Smooth muscle cell (in vitro differentiated cells): ENCODE data around the gene SUGCT. TPM values are rescaled to one million over a fixed set of nuclear protein-coding genes. Genes with fewer than 3 reads are reported as not detected.

ENCODE experiments used
- DNase-seq: peaks from one replicate; lab custom pipeline; 2025; ENCODE audit not compliant: unreplicated experiment; lab: John Stamatoyannopoulos, UW
- H2AFZ ChIP-seq: fragments of 200-600 bp; sonication (generic); 2 replicates; pipeline ENCODE4 v1.6.0; 2016; ENCODE audit warnings: antibody characterized with exemption, low read depth, mild to moderate bottlenecking
- H3F3A ChIP-seq: fragments of 200-600 bp; sonication (generic); 2 replicates; pipeline ENCODE4 v1.6.0; 2017; ENCODE audit warnings: antibody characterized with exemption, low read depth
- H3K27ac ChIP-seq: fragments of 200-600 bp; sonication (generic); 2 replicates; pipeline ENCODE4 v1.5.1; 2016; ENCODE audit warnings: low read depth, mild to moderate bottlenecking
- H3K27me3 ChIP-seq: fragments of 200-600 bp; sonication (generic); 2 replicates; pipeline ENCODE4 v1.6.1; 2016; ENCODE audit warnings: low read depth, mild to moderate bottlenecking
- H3K36me3 ChIP-seq: fragments of 200-600 bp; sonication (generic); 2 replicates; pipeline ENCODE4 v1.5.1; 2016; ENCODE audit warnings: low read depth
- H3K4me1 ChIP-seq: fragments of 200-600 bp; sonication (generic); 2 replicates; pipeline ENCODE4 v1.5.1; 2016; ENCODE audit warnings: low read depth
- H3K4me2 ChIP-seq: fragments of 200-600 bp; sonication (generic); 2 replicates; pipeline ENCODE4 v1.6.0; 2016; ENCODE audit warnings: mild to moderate bottlenecking
- H3K4me3 ChIP-seq: fragments of 200-600 bp; sonication (generic); 2 replicates; pipeline ENCODE4 v1.5.1; 2016; ENCODE audit warnings: mild to moderate bottlenecking
- H3K79me2 ChIP-seq: fragments of 200-600 bp; sonication (generic); 2 replicates; pipeline ENCODE4 v1.6.0; 2016; ENCODE audit warnings: low read depth, mild to moderate bottlenecking
- H3K9ac ChIP-seq: fragments of 200-600 bp; sonication (generic); 2 replicates; pipeline ENCODE4 v1.6.0; 2016; ENCODE audit warnings: low read depth
- H3K9me3 ChIP-seq: fragments of 200-600 bp; sonication (generic); replicated peaks from 2 replicates; pipeline ENCODE4 v1.5.1; 2016; ENCODE audit warnings: low read depth
- H4K20me1 ChIP-seq: fragments of 200-600 bp; sonication (generic); 2 replicates; pipeline ENCODE4 v1.6.0; 2016; ENCODE audit warnings: low read depth
- WGBS: methylation state at CpG from one replicate; pipeline ENCODE4 v1.1.7; 2016; ENCODE audit warnings: low lambda C conversion rate; 5-methylcytosine and 5-hydroxymethylcytosine counted together
- polyA plus RNA-seq: library from polyadenylated mRNA; unstranded; fragments of >200 nt; fragmentation: Nextera tagmentation; extraction: Ambion mirVana; gene quantifications from 2 replicates; pipeline ENCODE4 v1.2.1, GENCODE V29; 2016
- total RNA-seq: library from RNA; depleted of rRNA; stranded (reverse); fragments of >200 nt; gene quantifications from 2 replicates; pipeline ENCODE4 v1.2.3, GENCODE V29; 2014
- TF ChIP-seq, protein P1 (sequence below): fragments of 200-600 bp; sonication (generic); IDR thresholded peaks from 2 replicates; pipeline ENCODE4 v1.5.1; 2017; ENCODE audit warnings: borderline replicate concordance, mild to moderate bottlenecking, antibody characterized with exemption; ENCODE audit not compliant: insufficient read depth, poor library complexity, severe bottlenecking

The SUGCT gene
- total and polyA plus RNA-seq, 2 experiments from 2014 or later = 16.9 to 65.8 TPM

DNA sequence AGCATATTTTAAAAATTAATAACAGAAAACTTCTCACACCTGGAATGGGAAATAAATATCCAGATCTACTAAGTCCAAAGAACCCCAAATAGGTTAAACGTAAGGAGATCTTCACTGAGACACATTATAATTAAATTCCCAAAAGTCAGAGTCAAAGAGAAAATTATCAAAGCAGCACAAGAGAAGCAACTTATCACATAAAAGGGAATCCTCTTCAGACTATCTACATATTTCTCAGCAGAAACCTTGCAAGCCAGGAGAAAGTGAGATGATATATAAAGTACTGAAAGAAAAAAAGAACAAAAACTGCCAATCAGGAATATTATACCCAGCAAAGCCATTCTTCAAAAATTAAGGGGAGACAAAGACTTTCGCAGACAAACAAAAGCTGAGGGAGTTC, 756.4 kb downstream of the SUGCT start:
- Histone ChIP-seq H3K4me1 (no peaks in the 10 kb centered on the region), H4K20me1 (no peaks in the 10 kb centered on the region), H3K4me2 (no peak overlapping the region), H3K27me3 (no peaks in the 10 kb centered on the region), H3K4me3 (no peak overlapping the region), H3F3A (no peaks in the 10 kb centered on the region), H3K27ac (no peak overlapping the region), H3K36me3 (no peaks in the 10 kb centered on the region), H3K9me3 (peaks cover 3% of the 10 kb centered on the region), H3K79me2 (no peaks in the 10 kb centered on the region), H2AFZ (no peak overlapping the region), H3K9ac (no peak overlapping the region)
- TF ChIP-seq, protein P1, sequence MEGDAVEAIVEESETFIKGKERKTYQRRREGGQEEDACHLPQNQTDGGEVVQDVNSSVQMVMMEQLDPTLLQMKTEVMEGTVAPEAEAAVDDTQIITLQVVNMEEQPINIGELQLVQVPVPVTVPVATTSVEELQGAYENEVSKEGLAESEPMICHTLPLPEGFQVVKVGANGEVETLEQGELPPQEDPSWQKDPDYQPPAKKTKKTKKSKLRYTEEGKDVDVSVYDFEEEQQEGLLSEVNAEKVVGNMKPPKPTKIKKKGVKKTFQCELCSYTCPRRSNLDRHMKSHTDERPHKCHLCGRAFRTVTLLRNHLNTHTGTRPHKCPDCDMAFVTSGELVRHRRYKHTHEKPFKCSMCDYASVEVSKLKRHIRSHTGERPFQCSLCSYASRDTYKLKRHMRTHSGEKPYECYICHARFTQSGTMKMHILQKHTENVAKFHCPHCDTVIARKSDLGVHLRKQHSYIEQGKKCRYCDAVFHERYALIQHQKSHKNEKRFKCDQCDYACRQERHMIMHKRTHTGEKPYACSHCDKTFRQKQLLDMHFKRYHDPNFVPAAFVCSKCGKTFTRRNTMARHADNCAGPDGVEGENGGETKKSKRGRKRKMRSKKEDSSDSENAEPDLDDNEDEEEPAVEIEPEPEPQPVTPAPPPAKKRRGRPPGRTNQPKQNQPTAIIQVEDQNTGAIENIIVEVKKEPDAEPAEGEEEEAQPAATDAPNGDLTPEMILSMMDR = no peak
- WGBS = 73% methylated on average over 2 of the region's 2 CpGs
- no peak for DNase-seq

GRCh38 chr7:40899151-40899550, 764.3 kb downstream of the SUGCT start:
- TF ChIP-seq, protein P1 = no peak
- H3K4me2 ChIP-seq = no peak overlapping the region

DNA sequence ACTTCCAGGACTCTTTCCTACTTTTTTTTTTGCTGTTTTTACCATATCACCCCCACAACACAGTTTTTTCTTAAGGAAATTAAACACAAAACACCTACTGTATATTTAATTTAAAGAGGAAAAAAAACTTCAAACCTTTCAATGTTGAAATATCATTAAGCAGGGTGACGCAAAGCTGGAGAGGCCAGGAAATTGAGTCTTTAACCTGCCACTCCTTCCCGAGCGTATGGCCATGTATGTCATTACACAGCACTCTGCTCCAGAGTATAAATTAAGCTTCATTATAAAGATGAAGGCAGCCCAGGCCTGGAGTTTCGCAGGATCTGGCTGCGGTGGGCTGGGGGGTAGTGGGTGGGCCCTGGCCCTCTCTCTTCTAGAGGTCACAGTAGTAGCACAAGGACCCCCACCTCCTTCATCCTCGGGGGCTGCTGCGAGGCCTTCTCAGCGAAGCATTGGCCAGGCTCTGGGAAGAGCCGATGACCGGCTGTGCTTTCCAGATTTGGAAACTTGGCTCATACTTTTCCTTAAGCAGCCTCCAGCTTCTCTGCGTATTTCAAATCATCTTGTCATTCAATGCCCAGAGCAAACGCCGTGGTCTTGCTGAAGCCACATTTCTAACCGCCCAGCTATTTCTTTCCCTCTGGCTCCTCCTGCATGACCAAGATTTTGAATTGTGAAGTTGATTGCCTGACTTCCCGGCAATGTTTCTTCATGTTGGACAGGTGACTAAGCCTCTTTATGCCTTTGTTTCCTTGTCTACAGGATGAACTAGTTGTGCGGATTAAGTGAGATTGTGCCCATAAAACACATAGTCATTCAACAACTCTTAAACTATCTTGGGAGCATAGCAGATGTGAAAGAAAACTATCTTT, 765.1 kb downstream of the SUGCT start:
- Histone ChIP-seq H3K27ac (peak overlapping the region; percentile 76), H3K4me1 (no peaks in the 10 kb centered on the region), H3K9ac (no peak overlapping the region), H3K4me3 (no peak overlapping the region), H3K4me2 (no peak overlapping the region), H2AFZ (no peak overlapping the region), H3F3A (no peaks in the 10 kb centered on the region), H3K9me3 (no peaks in the 10 kb centered on the region), H3K27me3 (no peaks in the 10 kb centered on the region), H3K36me3 (no peaks in the 10 kb centered on the region), H3K79me2 (no peaks in the 10 kb centered on the region), H4K20me1 (no peaks in the 10 kb centered on the region)
- no peak for DNase-seq
- TF ChIP-seq, protein P1 = no peak
- 81% methylated on average over 16 of the region's 16 CpGs for WGBS

More at GRCh38 chr7:40899151-40899550, 764.3 kb downstream of the SUGCT start:
- peak overlapping the region; percentile 76 for H3K27ac ChIP-seq
- 93% methylated on average over 15 of the region's 15 CpGs for WGBS
- H4K20me1 ChIP-seq = no peaks in the 10 kb centered on the region
- no peak for DNase-seq
- no peak overlapping the region for H2AFZ ChIP-seq
- no peaks in the 10 kb centered on the region for H3K36me3 ChIP-seq
- H3K4me3 ChIP-seq = no peak overlapping the region
- no peaks in the 10 kb centered on the region for H3K79me2 ChIP-seq
- H3K9ac ChIP-seq = no peak overlapping the region
- H3K27me3 ChIP-seq = no peaks in the 10 kb centered on the region
- H3K9me3 ChIP-seq = no peaks in the 10 kb centered on the region
- H3F3A ChIP-seq = no peaks in the 10 kb centered on the region
- no peaks in the 10 kb centered on the region for H3K4me1 ChIP-seq

DNA sequence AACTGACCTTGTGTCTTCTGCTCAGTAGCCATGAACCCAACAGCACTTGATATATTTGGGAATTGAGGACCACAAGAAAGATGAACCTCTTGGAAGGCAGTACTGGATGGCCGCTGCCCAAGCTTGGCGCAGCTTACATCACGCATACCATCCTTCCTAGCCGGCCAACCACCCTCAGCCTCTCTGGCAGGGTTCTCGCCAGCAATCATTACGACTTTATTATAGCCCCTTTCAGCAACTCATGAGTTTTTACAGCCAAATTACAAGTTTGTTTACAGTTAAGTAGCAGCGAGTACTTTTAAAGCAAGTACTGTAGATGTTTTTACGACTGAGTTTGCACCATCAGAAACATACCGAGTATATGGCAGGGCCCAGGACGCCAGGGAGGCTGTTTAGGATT, 769.1 kb downstream of the SUGCT start:
- Histone ChIP-seq H3K9me3 (no peaks in the 10 kb centered on the region), H3K4me1 (no peaks in the 10 kb centered on the region), H3K27ac (no peak overlapping the region), H3F3A (no peaks in the 10 kb centered on the region), H3K27me3 (no peaks in the 10 kb centered on the region), H4K20me1 (no peaks in the 10 kb centered on the region), H3K36me3 (no peaks in the 10 kb centered on the region), H3K4me2 (no peak overlapping the region), H2AFZ (no peak overlapping the region), H3K4me3 (no peak overlapping the region), H3K9ac (no peak overlapping the region), H3K79me2 (no peaks in the 10 kb centered on the region)
- 76% methylated on average over 10 of the region's 10 CpGs for WGBS
- DNase-seq = no peak
- TF ChIP-seq, protein P1 = no peak
